Right lobe of liver (tissue), 4 donors: Measurements from ENCODE around the gene CTTNBP2.

Source experiments
- CTCF ChIP-seq, 4 donors: fragments of 200-600 bp in 3 of 4; fragments of 450-650 bp in 1 of 4; IDR thresholded peaks; one replicate each; pipeline versions ENCODE4 v1.5.1 to v1.8.0; 2016 to 2022; ENCODE audit warnings: antibody characterized with exemption in 4 of 4, mild to moderate bottlenecking in 2 of 4
- POLR2A ChIP-seq: fragments of 450-650 bp; IDR thresholded peaks from one replicate; pipeline ENCODE4 v1.6.1; 2017; ENCODE audit warnings: antibody characterized with exemption, mild to moderate bottlenecking
- donor health status: DM: no; HTN: no; CAD: no.
- donor health status: DM: no; HTN: no; CAD: no.
- donor health status: DM: no; HTN: yes; CAD: no.

- no peak for TF ChIP-seq CTCF (IDR thresholded peaks at IDR 0.05)
- TF ChIP-seq POLR2A: no peak
Observed at GRCh38 chr7:117863618-117864017, 9.6 kb downstream of the CTTNBP2 start.
